GM21576 (cell line): Measurements from ENCODE around the gene MAP2K1.
"Not testable (repeated sequence)": the region's sequence is repeated elsewhere in the genome, so short reads cannot be mapped to it uniquely, and the experiment has no call there.

Experiments used
- ATAC-seq: cut with Tn5 transposase; IDR thresholded peaks from one replicate; pipeline ENCODE4 v1.9.1; 2021; ENCODE audit warnings: mild to moderate bottlenecking, moderate library complexity; ENCODE audit not compliant: unreplicated experiment

The MAP2K1 gene

DNA sequence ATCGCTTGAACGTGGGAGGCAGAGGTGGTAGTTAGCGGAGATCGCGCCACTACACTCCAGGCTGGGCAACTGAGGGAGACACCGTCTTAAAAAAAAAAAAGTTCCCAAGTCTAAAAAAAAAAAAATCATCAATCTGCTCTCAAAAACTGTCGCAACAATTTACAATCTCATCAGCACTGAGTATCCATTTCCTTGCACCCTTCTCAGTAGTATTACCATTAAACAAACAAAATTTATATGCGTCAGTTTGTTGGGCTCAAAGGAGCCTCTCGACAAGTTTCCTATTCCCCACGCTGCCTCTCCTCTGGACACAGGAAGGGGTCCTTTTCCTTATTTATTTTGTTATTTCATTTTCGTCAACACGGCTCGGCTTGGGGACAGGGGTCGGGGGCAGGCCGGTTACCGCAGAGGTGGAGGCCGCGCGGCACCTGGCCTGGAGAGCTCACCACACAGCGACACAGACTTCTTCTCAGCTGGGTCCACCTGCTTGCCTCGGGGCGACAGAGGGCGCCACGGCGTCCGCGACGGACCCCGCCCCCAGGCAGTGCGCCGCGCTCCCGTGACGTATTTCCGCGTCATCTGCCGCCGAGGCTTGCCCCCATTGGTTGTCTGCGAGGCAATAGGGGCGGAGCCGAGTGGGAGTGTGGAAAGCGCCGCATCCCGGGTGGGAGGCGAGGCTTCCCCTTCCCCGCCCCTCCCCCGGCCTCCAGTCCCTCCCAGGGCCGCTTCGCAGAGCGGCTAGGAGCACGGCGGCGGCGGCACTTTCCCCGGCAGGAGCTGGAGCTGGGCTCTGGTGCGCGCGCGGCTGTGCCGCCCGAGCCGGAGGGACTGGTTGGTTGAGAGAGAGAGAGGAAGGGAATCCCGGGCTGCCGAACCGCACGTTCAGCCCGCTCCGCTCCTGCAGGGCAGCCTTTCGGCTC lies at the start of gene MAP2K1:
MAP2K1 (plus strand) TSS at position 709 of the 920 bp plus-strand sequence. CDS start 436 bp downstream, outside the sequence.
- ATAC-seq: peak; percentile 83

DNA sequence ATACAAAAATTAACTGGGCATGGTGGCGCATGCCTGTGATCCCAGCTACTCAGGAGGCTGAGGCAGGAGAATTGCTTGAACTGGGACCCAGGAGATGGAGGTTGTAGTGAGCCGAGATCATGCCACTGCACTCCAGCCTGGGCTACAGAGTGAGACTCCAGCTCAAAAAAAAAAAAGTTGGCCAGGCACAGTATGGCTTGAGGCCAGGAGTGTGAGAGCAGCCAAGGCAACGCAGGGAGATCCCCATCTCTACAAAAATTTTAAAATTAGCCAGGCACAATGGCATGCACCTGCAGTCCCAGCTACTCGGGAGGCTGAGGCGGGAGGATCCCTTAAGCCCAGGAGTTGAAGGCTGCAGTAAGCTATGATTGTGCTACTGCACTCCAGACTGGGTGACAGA lies 38.2 kb upstream of the MAP2K1 start:
- not testable (repeated sequence) for ATAC-seq

DNA sequence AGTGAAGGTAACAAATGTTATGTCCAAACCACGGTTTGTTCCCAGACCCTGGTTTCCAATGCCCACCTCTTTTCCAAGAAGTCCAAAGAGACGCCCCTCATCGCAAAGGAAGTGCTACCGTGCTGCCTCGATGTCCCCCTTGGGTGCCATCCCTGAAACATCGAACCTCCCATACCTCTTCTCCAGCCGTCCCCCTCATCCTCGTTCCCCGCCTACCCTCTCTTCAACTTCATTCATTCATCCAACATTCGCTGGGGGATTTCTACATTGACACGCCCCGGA lies 30.7 kb upstream of the MAP2K1 start:
- peak; percentile 4 for ATAC-seq

DNA sequence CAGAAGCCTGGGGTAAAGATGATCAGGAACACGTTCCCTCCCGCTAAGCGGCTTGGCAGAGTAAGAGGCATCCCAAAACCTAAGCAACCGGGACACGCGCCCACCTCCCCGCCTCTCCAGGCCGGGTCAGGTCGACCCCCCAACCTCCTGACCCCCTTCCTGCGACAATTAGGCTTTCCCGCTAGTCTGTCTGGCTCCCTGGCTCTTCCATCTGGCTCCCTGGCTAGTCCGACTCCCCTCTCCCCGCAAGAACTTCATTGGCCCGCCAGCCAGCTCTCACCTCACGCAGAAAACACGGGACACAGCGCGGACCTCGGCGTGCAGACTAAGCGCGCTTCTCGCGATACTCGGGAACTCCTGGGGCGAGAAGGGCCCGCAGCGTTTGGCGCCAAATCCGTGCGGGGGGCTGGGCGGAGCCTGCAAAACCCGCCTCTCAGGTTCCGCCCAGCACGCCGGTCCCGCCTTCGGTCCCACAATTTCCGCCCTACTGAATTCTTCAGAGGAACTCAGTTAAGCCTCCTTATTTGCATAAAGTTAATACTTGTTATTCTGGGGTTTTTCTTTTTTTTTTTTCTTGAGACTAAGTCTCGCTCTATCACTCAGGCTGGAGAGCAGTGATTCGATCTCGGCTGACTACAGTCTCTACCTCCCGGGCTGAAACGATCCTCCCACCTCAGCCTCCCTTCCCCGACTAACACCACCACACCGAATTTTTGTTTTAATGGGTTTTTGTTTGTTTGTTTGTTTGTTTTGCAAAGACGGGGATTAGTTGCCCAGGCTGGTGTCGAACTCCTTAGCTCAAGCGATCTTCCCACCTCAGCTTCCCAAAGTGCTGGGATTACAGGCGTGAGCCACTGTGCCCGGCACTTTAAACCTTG lies 30.1 kb upstream of the MAP2K1 start, which contains the start of gene TIPIN:
TIPIN (minus strand) TSS at position 327 of the 878 bp plus-strand sequence. CDS start 3,738 bp downstream, outside the sequence.
- ATAC-seq: peak; percentile 85

DNA sequence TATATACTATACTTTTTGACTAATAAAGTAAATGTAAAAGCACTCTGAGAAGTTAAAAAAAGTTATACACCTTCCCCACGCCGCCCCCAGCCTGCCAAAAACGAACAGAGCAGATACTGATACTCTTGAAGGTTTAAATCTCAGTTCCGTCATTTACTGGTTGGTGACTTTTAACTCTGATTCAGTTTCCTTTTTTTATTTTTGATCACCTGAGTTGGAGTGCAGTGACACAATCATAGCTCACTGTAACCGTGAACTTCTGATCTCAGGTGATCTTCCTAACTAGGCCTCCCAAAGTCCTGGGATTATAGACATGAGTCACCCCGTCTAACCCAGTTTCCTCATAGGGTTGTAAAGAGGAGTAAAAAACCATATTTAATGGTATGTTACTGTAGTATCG lies 27.0 kb upstream of the MAP2K1 start:
- ATAC-seq: no peak

DNA sequence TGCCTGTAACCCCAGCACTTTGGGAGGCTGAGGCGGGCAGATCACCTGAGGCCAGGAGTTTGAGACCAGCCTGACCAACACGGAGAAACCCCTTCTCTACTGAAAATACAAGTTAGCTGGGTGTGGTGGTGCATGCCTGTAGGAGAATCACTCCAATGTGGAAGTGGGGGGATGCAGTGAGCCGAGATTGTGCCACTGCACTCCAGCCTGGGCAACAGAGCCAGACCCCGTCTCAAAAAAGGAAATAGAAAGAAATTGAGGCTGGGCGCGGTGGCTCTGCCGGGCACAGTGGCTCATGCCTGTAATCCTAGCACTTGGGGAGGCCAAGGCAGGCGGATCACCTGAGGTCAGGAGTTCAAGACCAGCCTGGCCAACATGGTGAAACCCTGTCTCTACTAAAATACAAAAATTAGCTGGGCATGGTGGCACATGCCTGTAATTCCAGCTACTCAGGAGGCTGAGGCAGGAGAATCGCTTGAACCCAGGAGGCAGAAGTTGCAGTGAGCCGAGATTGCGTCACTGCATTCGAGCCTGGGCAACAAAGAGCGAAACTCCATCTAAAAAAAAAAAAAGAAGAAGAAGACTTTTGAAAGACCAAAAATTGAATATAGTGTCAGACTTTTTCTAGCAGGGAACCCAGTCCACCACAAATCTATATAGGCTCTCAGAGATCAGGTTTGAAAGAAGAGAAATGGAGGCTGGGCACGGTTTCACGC lies 24.8 kb upstream of the MAP2K1 start:
- not testable (repeated sequence) for ATAC-seq

DNA sequence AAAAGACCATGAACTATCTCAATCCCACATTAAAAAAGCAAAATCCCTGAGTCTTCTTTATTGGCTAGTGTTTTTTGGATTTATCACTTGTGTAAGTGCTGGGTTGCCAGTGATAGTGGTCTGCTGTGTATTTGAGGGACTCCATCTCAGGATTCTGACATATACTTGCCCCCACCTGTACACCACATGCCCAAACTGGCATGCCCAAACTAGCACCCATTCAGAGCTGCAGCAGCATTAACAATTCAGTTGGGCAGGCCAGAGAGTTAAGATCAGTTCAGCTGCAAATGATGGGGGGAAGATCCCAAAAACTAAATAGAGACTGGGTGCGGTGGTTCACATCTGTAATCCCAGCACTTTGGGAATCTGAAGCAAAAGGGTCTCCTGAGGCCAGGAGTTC lies 23.9 kb upstream of the MAP2K1 start:
- no peak for ATAC-seq

DNA sequence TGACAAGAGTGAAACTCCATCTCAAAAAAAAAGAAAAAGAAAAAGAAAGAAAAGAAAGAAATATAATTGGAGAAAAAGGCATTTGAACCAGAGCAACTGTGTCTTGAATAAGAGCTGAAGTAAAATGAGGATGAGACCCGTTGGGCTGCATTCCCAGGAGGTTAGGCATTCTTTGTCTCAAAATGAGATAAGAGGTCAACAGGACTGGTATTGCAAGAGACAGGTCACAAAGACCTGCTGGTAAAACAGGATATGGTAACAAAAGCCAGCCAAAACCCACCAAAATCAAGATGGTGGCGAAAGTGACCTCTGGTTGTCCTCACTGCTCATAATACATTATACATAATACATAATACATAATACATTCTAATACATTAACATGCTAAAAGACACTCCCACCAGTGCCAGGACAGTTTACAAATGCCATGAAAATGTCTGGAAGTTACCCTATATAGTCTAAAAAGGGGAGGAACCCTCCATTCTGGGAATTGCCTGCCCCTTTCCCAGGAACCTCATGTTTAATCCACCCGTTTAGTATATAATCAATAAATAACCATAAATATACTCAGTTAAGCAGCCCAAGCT lies 21.7 kb upstream of the MAP2K1 start:
- no peak for ATAC-seq

DNA sequence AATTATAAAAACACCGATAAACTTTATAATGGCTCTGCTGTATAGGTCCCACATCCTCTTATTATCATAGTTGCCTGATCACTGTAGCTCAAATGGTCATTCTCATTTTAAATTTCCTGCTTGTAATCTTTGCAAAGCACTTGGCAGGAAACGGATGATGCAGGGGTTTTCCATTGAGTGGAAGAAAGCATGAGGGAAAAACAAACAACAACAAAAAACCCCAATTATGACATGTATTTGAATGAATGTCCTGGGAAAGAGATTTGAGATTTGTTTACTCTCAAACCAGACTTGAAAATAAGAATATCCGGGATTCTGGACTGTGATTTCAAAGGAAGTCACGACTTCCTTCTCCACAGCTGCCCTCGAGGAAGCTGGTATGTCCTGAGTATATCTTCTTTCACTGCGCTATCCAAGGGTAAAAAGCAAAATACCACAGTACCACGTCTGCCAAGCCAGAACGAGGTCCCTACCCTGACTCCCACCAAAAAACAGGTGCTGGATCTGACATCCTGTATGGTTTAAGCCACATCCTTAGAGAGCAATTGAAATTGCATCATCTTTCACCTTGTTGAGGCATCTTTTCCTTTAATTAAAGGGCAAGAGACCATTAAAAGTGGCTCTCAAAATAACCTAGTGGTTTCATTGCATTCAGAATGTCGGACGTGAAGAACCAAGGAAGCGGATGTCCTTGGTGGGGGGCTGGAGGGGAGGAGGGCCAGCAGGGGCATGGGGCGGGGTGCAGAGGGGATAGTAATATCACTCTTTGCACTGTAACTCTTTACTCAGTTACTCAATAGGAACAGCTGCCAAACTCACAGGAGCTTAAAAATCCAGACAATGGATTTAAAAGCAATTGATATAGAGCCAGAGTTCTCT lies 16.7 kb upstream of the MAP2K1 start:
- ATAC-seq: no peak

DNA sequence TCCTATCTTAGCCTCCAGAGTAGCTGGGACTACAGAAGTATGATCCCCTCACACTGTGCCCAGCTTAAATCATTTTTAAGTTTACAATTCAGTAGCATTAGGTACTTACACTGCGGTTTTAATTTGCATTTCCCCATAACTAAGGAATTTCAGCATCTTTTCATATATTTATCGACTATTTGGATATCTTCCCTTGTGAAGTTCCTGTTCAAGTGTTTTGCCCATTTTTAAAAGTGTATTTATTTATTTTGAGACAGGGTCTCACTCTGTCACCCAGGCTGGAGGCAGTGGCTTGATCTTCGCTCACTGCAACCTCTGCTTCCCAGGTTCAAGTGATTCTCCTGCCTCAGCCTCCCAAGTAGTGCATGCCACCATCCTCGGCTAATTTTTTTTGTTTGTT lies 12.5 kb upstream of the MAP2K1 start:
- ATAC-seq: no peak

DNA sequence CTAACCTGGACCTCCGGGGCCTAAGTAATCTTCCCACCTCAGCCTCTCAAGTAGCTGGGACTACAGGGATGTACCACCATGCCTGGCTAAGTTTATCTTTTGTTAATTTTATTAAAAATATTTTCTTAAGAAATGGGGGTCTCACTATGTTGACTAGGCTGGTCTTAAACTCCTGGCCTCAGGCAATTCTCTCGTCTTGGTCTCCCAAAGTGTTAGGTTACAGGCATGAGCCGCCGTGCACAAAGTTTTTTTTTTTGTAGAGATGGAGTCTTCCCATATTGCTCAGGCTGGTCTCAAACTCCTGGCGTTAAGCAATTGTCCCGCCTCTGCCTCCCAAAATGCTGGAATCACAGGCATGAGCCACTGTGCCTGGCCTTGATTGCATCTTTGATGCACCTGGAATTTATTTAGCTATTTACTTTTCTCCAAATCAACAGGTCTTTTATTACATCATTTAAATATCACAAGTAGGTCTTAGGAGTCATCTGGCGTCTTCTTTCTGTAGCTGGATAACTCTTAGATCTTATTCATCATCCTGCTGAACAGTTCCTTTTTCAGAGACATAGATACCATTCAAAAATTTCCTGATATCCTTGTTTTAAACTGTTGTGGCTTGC lies 7.8 kb upstream of the MAP2K1 start:
- no peak for ATAC-seq

DNA sequence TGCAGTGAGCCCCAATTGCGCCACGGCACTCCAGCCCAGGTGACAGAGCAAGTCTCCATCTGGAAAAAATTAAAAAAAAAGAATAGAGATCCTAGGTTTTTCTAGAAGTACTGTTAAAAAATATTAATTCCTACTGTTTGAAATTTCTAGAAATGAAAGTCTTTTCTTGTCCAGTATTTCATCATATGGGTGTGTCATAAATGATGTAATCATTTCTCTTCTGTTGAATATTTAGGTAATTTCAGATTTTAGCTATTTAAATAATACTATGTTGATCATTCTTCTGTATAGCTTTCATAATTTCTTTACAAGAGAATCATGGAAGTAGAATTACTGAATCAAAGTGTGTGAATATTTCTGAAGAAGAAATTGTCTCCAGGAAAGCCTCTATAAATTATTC lies 5.3 kb upstream of the MAP2K1 start:
- not testable (repeated sequence) for ATAC-seq

DNA sequence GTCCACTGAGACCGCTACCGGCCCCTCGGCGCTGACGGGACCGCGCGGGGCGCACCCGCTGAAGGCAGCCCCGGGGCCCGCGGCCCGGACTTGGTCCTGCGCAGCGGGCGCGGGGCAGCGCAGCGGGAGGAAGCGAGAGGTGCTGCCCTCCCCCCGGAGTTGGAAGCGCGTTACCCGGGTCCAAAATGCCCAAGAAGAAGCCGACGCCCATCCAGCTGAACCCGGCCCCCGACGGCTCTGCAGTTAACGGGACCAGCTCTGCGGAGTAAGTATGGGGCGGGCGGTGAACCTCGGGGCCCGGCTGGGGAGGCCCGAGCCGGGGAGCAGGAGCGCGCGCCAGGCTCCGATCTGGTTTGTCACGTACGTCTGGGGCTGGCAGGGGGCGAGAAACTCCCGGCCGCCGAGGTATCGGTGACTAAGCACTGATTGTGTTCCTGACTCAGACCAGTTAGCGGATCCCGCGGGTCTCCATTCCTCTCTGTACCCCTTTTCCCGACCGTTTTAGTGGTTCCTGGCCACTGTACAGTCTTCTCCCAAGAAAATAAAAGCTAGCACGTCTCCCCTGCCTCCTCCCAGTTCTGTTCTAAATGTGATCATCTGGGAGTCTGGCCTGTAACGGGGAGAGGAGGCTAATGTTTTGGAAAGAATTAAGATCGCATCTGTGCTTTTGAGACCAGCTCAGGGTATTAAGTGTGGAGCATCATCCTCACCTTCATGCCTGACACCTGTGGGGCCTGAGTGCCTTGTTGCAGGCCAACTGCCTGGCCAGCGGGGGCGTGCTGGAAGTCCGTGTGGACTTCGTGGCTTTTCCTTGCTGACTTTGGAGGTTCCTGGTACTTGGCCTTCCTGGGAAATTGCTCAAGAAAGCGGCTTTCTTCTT lies 691 bp downstream of the MAP2K1 start:
- peak; percentile 21 for ATAC-seq

DNA sequence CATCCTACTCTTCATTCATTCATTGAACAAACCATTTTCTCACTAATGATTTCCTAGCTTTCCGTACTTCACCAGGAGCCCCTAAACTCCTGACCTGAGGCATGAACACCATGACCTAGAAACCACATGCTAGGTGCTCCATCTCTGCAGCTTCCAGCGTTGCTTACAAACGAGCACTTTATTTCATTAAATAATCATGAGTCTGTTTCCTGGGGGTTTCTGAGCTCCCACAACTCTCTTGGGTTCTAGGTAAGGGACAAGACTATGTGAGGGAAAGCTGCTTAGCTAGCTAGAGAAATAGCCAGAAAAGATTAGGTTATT lies 1.3 kb downstream of the MAP2K1 start:
- no peak for ATAC-seq

DNA sequence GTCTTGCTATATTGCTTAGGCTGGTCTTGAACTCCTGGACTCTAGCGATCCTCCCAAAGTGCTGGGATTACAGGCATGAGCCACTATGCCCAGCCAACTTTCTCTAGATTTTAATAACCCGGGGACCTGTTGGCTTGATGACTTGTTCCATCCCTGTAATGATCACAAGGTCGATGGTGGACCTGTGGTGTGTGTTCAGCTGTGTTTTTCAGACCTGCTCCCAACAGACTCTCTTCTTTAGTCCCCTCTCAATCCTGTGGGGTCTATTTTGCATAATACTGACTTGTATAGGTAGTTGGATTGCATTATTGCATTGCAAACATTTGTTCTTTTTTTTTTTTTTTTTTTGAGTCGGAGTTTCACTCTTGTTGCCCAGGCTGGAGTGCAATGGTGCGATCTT lies 1.9 kb downstream of the MAP2K1 start:
- ATAC-seq: no peak

DNA sequence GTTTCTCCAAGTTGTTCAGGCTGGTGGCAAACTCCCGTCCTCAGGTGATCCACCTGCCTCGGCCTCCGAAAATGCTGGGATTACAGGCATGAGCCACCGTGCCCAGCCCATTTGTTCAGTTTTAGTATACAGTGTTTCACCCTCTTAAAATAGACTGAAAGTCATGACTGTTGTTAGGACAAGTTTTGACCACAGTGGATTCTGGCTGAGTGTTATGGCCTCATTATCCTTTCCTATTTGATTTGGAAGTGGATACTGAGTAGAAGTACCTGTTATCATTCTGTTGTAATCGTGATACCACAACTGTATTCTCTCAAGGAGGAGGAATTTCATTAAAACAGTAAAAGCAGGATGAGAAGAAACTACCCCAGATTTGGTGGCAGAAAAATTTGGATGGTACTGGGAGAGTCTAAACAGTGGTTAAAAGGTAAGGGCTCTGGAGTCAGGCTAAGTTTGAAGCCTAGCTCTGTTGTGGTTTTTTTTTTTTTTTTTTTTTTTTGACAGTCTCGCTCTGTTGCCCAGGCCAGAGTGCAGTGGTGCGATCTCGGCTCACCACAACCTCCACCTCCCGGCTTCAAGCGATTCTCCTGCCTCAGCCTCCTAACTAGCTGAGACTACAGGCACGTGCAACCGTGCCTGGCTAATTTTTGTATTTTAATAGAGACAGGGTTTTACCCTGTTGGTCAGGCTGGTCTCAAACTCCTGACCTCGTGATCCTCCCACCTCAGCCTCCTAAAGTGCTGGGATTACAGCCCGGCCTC lies 2.6 kb downstream of the MAP2K1 start:
- ATAC-seq: no peak

DNA sequence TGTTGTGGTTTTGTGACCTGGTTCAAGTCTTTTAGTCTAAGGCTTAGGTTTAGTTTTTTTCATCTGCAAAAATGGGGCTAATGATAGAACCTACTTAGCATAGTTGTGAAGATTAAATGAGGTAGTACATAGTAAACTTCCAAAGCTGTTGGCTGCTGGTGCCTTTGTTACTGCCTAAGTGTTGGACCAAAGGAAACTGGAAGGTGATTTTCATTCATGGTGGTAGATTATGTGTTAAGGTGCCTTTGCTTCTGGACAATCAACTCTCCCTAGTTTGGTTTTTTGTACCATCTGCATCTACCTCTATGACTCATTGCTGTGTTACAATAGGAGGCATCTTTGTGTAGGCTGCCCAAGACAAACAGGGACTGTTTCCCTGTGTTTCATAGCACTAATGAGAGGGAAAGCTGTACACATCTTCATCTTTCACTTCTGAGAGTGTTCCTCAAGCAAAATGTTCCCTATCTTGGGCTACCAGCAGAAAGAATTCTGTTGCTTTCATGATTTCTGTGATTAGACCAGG lies 3.2 kb downstream of the MAP2K1 start:
- no peak for ATAC-seq

DNA sequence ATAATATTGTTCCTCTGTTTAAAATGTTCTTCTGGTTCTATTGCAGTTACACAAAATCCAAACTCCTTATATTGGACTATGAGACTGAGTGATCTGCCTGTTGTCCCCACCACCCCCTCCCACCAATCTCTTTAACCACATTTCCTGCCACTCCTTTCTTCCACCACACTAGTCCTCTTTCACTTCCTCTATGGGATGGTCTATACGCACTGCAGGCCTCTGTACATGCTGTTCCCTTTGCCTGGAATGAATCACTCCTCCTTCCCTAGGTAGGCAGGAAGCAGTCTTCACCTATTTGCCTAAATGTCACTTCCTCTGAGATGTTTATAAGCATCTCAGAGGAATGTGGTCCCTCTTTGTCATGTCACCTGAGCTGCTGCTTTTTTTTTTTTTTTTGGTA lies 4.0 kb downstream of the MAP2K1 start:
- ATAC-seq: no peak
